ENCODE data around the gene SLC30A1. TPM values are rescaled to one million over a fixed set of nuclear protein-coding genes. Genes with fewer than 3 reads are reported as not detected.

Gene SLC30A1
- total RNA-seq, 2 donors from 2014 or later = 1.3 to 2.4 TPM

DNA sequence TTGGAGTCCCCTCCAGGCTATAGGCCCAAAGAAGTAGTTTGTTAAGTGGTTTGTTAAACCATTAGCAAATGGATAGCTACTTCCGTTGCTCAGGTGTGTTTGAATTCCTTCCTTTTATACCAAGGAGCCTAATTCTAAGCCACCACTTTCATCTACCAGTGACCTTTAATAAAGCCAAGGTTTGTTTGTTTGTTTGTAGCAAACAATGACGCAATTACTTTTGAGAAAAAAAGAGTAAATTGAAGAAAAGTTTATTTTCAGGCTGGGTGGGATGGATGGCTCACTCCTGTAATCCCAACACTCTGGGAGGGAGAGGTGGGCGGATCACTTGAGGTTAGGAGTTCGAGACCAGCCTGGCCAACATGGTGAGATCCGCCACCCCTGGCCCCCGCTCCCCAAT is 56.2 kb downstream of the SLC30A1 start:
- DNase-seq (ENCODE audit: low spot score in 2 of 2) = no peak
- no peaks in the 10 kb centered on the region for H3K36me3 Mint-ChIP-seq
- ATAC-seq = no peak
- no peak overlapping the region for H3K27ac Mint-ChIP-seq
- H3K9me3 Mint-ChIP-seq = no peaks in the 10 kb centered on the region

Other genes with a start within 250 kb of the SLC30A1 start
- gene RD3, start 87.0 kb downstream of the SLC30A1 start, total RNA-seq = not detected
- 10 to 100 TPM; 35.4 to 75.4 TPM for gene NEK2, start 96.5 kb upstream of the SLC30A1 start, total RNA-seq

All from activated naive CD4-positive, alpha-beta T cell treated with anti-CD3 and anti-CD28 coated beads, Interleukin-2, amount 50 U/mL, for 72 hours (primary cell).